Measurements from ENCODE around the gene SLC24A3.
"Not testable (repeated sequence)": the region's sequence is repeated elsewhere in the genome, so short reads cannot be mapped to it uniquely, and the experiment has no call there.

The SLC24A3 gene

GRCh38 chr20:19677336-19677735 is 464.9 kb downstream of the SLC24A3 start:
- Histone ChIP-seq H3K36me3 (ENCODE audit: control insufficient read depth, insufficient read depth, low read length) (no peaks in the 10 kb centered on the region), H3K4me3 (ENCODE audit: low read length) (no peak overlapping the region), H3K9ac (ENCODE audit: low read length) (no peak overlapping the region), H3K27me3 (ENCODE audit: control insufficient read depth, insufficient read depth, low read length) (no peaks in the 10 kb centered on the region), H3K4me1 (ENCODE audit: control insufficient read depth, insufficient read depth, low read length) (no peaks in the 10 kb centered on the region), H3K27ac (ENCODE audit: low read depth, low read length) (no peak overlapping the region)

DNA sequence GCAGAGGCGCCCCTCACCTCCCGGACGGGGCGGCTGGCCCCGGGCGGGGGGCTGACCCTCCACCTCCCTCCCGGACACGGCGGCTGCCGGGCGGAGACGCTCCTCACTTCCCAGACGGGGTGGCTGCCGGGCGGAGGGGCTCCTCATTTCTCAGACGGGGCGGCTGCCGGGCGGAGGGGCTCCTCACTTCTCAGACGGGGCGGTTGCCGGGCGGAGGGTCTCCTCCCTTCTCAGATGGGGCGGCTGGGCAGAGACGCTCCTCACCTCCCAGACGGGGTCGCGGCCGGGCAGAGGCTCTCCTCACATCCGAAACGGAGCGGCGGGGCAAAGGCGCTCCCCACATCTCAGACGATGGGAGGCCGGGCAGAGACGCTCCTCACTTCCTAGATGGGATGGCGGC is 466.1 kb downstream of the SLC24A3 start:
- not testable (repeated sequence) for H3K36me3 ChIP-seq (ENCODE audit: control insufficient read depth, insufficient read depth, low read length); H3K27ac ChIP-seq (ENCODE audit: low read depth, low read length); H3K4me3 ChIP-seq (ENCODE audit: low read length); H3K27me3 ChIP-seq (ENCODE audit: control insufficient read depth, insufficient read depth, low read length); H3K4me1 ChIP-seq (ENCODE audit: control insufficient read depth, insufficient read depth, low read length); H3K9ac ChIP-seq (ENCODE audit: low read length)

DNA sequence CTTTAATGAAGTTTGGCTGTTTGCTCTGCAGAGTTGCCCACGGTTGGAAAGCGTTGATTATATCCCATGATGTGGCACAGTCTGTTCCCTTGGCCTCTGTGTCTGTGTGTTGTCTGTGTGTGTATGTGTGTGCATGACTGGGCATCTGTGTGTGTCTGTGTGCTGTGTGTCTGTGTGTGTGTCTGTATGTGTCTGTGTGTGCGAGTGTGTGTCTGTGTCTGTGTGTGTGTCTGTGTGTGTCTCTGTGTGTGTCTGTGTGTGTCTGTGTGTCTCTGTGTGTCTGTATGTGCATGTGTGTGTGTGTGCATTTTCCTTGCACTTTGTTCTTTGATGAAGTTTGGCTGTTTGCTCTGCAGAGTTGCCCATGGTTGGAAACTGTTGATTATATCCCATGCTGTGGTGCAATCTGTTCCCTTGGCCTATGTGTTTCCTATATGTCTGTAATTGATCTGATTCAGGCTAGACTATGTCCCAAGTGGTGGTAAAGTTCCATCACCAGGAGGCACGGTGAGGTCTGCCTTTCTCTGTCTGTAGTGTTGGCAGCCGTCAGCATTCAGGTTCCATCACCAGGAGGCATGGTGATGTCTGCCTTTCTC is 467.6 kb downstream of the SLC24A3 start:
- no peaks in the 10 kb centered on the region for H3K4me1 ChIP-seq (ENCODE audit: control insufficient read depth, insufficient read depth, low read length)
- no peaks in the 10 kb centered on the region for H3K36me3 ChIP-seq (ENCODE audit: control insufficient read depth, insufficient read depth, low read length)
- H3K9ac ChIP-seq (ENCODE audit: low read length), result no peak overlapping the region
- H3K27ac ChIP-seq (ENCODE audit: low read depth, low read length), result no peak overlapping the region
- H3K4me3 ChIP-seq (ENCODE audit: low read length), result no peak overlapping the region
- H3K27me3 ChIP-seq (ENCODE audit: control insufficient read depth, insufficient read depth, low read length), result no peaks in the 10 kb centered on the region

GRCh38 chr20:19682249-19682648 is 469.8 kb downstream of the SLC24A3 start:
- Histone ChIP-seq H3K9ac (ENCODE audit: low read length) (no peak overlapping the region), H3K27me3 (ENCODE audit: control insufficient read depth, insufficient read depth, low read length) (no peaks in the 10 kb centered on the region), H3K36me3 (ENCODE audit: control insufficient read depth, insufficient read depth, low read length) (no peaks in the 10 kb centered on the region), H3K27ac (ENCODE audit: low read depth, low read length) (no peak overlapping the region), H3K4me1 (ENCODE audit: control insufficient read depth, insufficient read depth, low read length) (no peaks in the 10 kb centered on the region), H3K4me3 (ENCODE audit: low read length) (no peak overlapping the region)

DNA sequence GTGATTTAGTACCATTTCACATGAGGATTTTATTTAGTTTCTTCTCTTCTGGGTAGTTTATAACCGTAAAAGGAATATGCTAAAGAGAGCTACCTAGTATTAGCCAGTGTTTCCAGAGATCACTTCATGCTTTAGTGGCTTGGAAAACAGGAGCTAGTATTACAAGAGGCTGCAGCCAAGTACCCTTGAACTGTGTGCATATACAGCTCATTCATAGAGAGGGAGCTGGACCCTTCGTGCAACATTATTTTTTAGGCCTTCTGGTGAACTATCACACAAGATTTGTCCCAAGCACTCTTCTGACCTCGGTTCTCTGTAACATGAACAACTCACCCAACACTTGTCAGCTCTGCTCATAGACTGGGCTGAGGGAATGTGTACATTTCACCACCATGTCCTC is 470.7 kb downstream of the SLC24A3 start:
- Histone ChIP-seq H3K9ac (ENCODE audit: low read length) (no peak overlapping the region), H3K27ac (ENCODE audit: low read depth, low read length) (no peak overlapping the region), H3K36me3 (ENCODE audit: control insufficient read depth, insufficient read depth, low read length) (no peaks in the 10 kb centered on the region), H3K4me1 (ENCODE audit: control insufficient read depth, insufficient read depth, low read length) (no peaks in the 10 kb centered on the region), H3K27me3 (ENCODE audit: control insufficient read depth, insufficient read depth, low read length) (no peaks in the 10 kb centered on the region), H3K4me3 (ENCODE audit: low read length) (no peak overlapping the region)

DNA sequence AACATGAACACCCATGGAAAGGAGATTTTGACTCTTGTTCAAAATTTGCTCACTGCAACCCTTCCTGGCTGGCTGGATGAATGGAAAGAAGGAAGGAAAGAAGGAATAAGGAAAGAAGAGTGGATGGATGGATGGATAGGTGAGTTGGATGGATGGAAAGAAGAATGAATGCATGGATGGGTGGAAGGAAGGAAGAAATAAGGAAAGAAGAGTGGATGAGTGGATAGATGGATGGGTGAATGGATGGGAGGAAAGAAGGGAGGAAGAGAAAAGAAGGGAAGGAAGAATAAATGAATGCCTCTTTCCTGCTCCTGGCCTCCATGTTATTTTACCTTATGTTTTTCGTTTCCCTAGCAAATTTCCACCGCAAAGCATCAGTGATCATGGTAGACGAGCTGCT is 471.4 kb downstream of the SLC24A3 start:
- Histone ChIP-seq H3K4me1 (ENCODE audit: control insufficient read depth, insufficient read depth, low read length) (no peaks in the 10 kb centered on the region), H3K27ac (ENCODE audit: low read depth, low read length) (no peak overlapping the region), H3K27me3 (ENCODE audit: control insufficient read depth, insufficient read depth, low read length) (no peaks in the 10 kb centered on the region), H3K9ac (ENCODE audit: low read length) (no peak overlapping the region), H3K4me3 (ENCODE audit: low read length) (no peak overlapping the region), H3K36me3 (ENCODE audit: control insufficient read depth, insufficient read depth, low read length) (no peaks in the 10 kb centered on the region)

DNA sequence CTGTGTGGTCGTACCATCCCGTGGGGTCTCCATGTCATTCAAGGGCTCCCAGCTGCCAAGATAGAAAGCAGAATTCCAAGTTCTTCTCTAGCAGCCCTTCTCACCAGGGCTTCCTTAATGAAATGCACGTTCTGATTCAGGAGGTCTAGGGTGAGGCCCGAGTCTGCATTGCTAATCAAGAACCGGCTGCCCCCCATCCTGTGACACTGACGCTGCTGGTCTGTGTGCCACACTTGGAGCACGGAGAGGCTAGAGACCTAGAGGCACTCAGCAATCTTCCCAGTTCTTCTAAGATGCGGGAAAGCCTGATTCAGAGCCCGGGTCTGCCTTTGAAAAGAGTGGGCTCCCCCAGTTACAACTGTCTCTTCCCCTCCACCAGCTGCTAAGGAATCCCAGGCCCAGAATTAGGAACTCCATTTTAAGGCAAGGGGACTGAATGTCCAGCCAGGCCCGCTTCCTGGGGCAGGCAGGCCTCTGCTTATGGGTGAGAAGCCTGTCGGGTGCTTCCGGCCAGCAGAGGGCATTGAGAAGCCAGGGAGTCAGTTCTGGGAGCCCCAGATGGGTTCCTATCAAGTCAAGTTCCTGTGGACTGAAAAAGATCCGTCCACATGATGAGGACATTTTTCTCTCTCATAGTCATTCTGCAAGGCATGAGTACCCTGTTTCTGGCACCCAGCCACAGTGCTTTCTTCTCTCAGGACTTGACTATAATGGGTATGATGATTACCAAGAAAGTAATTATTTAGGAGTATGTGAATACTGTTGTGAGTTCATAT is 475.8 kb downstream of the SLC24A3 start:
- Histone ChIP-seq H3K9ac (ENCODE audit: low read length) (no peak overlapping the region), H3K4me3 (ENCODE audit: low read length) (no peak overlapping the region), H3K27me3 (ENCODE audit: control insufficient read depth, insufficient read depth, low read length) (no peaks in the 10 kb centered on the region), H3K4me1 (ENCODE audit: control insufficient read depth, insufficient read depth, low read length) (no peaks in the 10 kb centered on the region), H3K27ac (ENCODE audit: low read depth, low read length) (no peak overlapping the region), H3K36me3 (ENCODE audit: control insufficient read depth, insufficient read depth, low read length) (no peaks in the 10 kb centered on the region)

GRCh38 chr20:19690462-19690861 is 478.0 kb downstream of the SLC24A3 start:
- Histone ChIP-seq H3K9ac (ENCODE audit: low read length) (no peak overlapping the region), H3K27me3 (ENCODE audit: control insufficient read depth, insufficient read depth, low read length) (no peaks in the 10 kb centered on the region), H3K27ac (ENCODE audit: low read depth, low read length) (no peak overlapping the region), H3K36me3 (ENCODE audit: control insufficient read depth, insufficient read depth, low read length) (no peaks in the 10 kb centered on the region), H3K4me1 (ENCODE audit: control insufficient read depth, insufficient read depth, low read length) (no peaks in the 10 kb centered on the region), H3K4me3 (ENCODE audit: low read length) (no peak overlapping the region)

DNA sequence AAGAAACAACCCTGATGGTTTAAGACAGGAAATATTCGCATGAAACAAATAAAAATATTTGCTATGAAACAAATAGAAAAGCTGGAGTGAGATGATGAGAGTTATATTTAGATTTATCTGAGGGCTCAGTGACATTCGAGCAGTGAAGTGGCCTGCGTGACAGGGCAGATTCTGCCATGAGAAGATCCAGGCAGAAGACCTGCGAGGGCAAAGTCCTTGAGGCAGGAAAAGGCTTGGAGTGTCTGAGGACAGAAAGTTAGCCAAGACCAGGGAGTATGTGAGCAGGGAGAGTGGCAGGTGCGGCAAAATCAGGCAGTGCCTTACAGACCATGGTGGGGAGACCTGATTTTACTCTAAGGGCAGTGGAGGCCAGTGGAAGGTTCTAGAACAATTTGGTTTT is 478.7 kb downstream of the SLC24A3 start:
- H3K4me3 ChIP-seq (ENCODE audit: low read length), result no peak overlapping the region
- H3K4me1 ChIP-seq (ENCODE audit: control insufficient read depth, insufficient read depth, low read length), result no peaks in the 10 kb centered on the region
- no peaks in the 10 kb centered on the region for H3K27me3 ChIP-seq (ENCODE audit: control insufficient read depth, insufficient read depth, low read length)
- H3K9ac ChIP-seq (ENCODE audit: low read length), result no peak overlapping the region
- no peaks in the 10 kb centered on the region for H3K36me3 ChIP-seq (ENCODE audit: control insufficient read depth, insufficient read depth, low read length)
- H3K27ac ChIP-seq (ENCODE audit: low read depth, low read length), result no peak overlapping the region

- H3K9ac ChIP-seq (ENCODE audit: low read length), result no peak overlapping the region
- H3K36me3 ChIP-seq (ENCODE audit: control insufficient read depth, insufficient read depth, low read length), result no peaks in the 10 kb centered on the region
- H3K4me3 ChIP-seq (ENCODE audit: low read length), result no peak overlapping the region
- H3K4me1 ChIP-seq (ENCODE audit: control insufficient read depth, insufficient read depth, low read length), result no peaks in the 10 kb centered on the region
- no peak overlapping the region for H3K27ac ChIP-seq (ENCODE audit: low read depth, low read length)
- H3K27me3 ChIP-seq (ENCODE audit: control insufficient read depth, insufficient read depth, low read length), result no peaks in the 10 kb centered on the region
Measured at GRCh38 chr20:19692100-19692499, 479.7 kb downstream of the SLC24A3 start.

DNA sequence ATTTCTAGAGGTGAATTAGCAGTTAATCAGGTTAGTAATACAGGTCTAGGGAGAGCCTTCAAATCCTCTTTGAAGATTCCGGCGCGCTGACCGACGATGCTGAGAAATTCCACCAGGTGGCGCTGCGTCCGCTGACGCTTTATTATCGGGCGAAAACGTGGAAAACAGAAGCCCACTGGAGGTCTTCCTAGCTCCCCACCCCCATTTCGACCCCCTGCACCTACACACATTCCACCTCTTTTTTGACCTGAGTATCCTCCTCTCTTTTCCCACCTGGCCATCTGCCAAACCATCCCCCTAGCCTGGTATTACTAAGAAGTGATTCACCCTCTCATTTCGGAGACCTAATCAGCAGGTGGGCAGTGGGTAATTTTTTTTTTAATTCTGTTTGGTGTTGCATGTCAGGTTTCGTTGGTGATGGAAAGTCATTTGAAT is 480.3 kb downstream of the SLC24A3 start:
- Histone ChIP-seq H3K4me3 (ENCODE audit: low read length) (no peak overlapping the region), H3K27me3 (ENCODE audit: control insufficient read depth, insufficient read depth, low read length) (no peaks in the 10 kb centered on the region), H3K9ac (ENCODE audit: low read length) (no peak overlapping the region)

GRCh38 chr20:19693508-19693907 is 481.1 kb downstream of the SLC24A3 start:
- Histone ChIP-seq H3K36me3 (ENCODE audit: control insufficient read depth, insufficient read depth, low read length) (no peaks in the 10 kb centered on the region), H3K4me1 (ENCODE audit: control insufficient read depth, insufficient read depth, low read length) (no peaks in the 10 kb centered on the region), H3K9ac (ENCODE audit: low read length) (no peak overlapping the region), H3K4me3 (ENCODE audit: low read length) (no peak overlapping the region), H3K27ac (ENCODE audit: low read depth, low read length) (no peak overlapping the region), H3K27me3 (ENCODE audit: control insufficient read depth, insufficient read depth, low read length) (no peaks in the 10 kb centered on the region)

More for the DNA sequence above, 480.3 kb downstream of the SLC24A3 start:
- Histone ChIP-seq H3K4me1 (ENCODE audit: control insufficient read depth, insufficient read depth, low read length) (no peaks in the 10 kb centered on the region), H3K27ac (ENCODE audit: low read depth, low read length) (no peak overlapping the region), H3K36me3 (ENCODE audit: control insufficient read depth, insufficient read depth, low read length) (no peaks in the 10 kb centered on the region)

DNA sequence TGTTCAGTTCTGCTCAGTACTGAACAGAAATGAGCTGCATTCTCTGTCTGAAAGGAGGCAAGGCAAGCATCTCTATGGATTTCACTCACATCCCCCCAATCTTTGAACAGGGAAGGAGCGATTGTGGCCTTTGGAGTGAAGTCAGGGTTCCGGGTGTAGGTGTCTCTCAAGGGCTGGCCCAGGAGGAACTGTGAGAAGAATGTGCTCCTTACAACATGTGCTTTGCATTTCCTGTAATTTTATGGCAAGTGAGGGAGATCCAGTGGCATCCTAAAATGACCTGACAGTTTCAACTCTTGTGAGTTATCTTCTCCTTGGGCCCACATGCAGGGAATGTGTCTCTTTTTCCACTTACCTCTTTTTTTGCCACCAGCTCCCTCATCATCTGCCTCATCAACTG is 482.6 kb downstream of the SLC24A3 start:
- H3K27ac ChIP-seq (ENCODE audit: low read depth, low read length), result no peak overlapping the region
- no peak overlapping the region for H3K9ac ChIP-seq (ENCODE audit: low read length)
- H3K36me3 ChIP-seq (ENCODE audit: control insufficient read depth, insufficient read depth, low read length), result no peaks in the 10 kb centered on the region
- no peak overlapping the region for H3K4me3 ChIP-seq (ENCODE audit: low read length)
- H3K4me1 ChIP-seq (ENCODE audit: control insufficient read depth, insufficient read depth, low read length), result no peaks in the 10 kb centered on the region
- H3K27me3 ChIP-seq (ENCODE audit: control insufficient read depth, insufficient read depth, low read length), result no peaks in the 10 kb centered on the region

Measured in rectal smooth muscle tissue (tissue), 1 donor.